Neural crest cell (in vitro differentiated cells): ENCODE measurements around the gene FZD4. TPM values are rescaled to one million over a fixed set of nuclear protein-coding genes. Genes with fewer than 3 reads are reported as not detected.
"Not testable (repeated sequence)": the region's sequence is repeated elsewhere in the genome, so short reads cannot be mapped to it uniquely, and the experiment has no call there.

Experiments used
- DNase-seq: peaks from one replicate; pipeline ENCODE4 v3.0.0; 2021; ENCODE audit warnings: low read depth, mixed read lengths, low spot score
- H3K27ac Mint-ChIP-seq: one replicate; pipeline ENCODE4 v1.8.0; 2021; ENCODE audit warnings: mild to moderate bottlenecking, mixed read lengths; ENCODE audit not compliant: unreplicated experiment
- H3K27me3 Mint-ChIP-seq: 2 replicates; pipeline ENCODE4 v1.8.0; 2021; ENCODE audit warnings: low read depth, mild to moderate bottlenecking, mixed read lengths
- H3K36me3 Mint-ChIP-seq: 2 replicates; pipeline ENCODE4 v1.8.0; 2021; ENCODE audit warnings: low read depth, mild to moderate bottlenecking, mixed read lengths
- H3K4me1 Mint-ChIP-seq: 2 replicates; pipeline ENCODE4 v1.8.0; 2021; ENCODE audit warnings: mixed read lengths
- H3K4me3 Mint-ChIP-seq: one replicate; pipeline ENCODE4 v1.8.0; 2021; ENCODE audit warnings: mild to moderate bottlenecking, mixed read lengths
- H3K9me3 Mint-ChIP-seq: 2 replicates; pipeline ENCODE4 v1.8.0; 2021; ENCODE audit warnings: mixed read lengths
- total RNA-seq: library from RNA; stranded (reverse); gene quantifications from 2 replicates; pipeline ENCODE4 v1.2.1, GENCODE V29; 2021
- TF ChIP-seq, protein P1 (sequence below): fragments of 200-600 bp; sonication (generic); conservative IDR thresholded peaks from 2 replicates; pipeline ENCODE4 v1.5.0; 2021; ENCODE audit warnings: antibody characterized with exemption, mild to moderate bottlenecking

FZD4 gene
- total RNA-seq, 1 donor from 2014 or later: 4.1 TPM

DNA sequence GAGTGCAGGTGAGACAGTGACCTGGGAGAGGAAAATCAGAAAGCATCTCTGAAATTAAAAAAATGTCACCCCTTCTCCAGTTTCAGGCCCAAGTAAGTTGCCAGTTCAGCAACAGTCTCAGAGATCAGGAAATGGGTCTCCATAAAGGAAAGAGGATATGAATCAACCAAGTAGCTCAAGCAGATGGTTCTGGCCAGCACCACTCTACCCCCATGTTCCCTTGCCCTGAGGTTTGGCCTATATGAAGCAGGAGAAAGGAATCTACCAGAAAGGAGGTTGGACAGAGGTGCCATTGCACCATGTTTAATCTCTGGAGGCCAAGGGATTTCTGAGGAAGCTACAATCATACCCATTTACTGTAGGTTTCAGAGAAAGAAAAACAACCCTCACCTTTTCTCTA, 7.7 kb downstream of the FZD4 start:
- no peak overlapping the region for H3K4me3 Mint-ChIP-seq
- no peak overlapping the region for H3K27ac Mint-ChIP-seq
- TF ChIP-seq, protein P1, sequence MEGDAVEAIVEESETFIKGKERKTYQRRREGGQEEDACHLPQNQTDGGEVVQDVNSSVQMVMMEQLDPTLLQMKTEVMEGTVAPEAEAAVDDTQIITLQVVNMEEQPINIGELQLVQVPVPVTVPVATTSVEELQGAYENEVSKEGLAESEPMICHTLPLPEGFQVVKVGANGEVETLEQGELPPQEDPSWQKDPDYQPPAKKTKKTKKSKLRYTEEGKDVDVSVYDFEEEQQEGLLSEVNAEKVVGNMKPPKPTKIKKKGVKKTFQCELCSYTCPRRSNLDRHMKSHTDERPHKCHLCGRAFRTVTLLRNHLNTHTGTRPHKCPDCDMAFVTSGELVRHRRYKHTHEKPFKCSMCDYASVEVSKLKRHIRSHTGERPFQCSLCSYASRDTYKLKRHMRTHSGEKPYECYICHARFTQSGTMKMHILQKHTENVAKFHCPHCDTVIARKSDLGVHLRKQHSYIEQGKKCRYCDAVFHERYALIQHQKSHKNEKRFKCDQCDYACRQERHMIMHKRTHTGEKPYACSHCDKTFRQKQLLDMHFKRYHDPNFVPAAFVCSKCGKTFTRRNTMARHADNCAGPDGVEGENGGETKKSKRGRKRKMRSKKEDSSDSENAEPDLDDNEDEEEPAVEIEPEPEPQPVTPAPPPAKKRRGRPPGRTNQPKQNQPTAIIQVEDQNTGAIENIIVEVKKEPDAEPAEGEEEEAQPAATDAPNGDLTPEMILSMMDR: no peak
- no peak for DNase-seq
- H3K36me3 Mint-ChIP-seq: peaks cover 14% of the 10 kb centered on the region
- H3K27me3 Mint-ChIP-seq: no peaks in the 10 kb centered on the region
- no peaks in the 10 kb centered on the region for H3K4me1 Mint-ChIP-seq
- H3K9me3 Mint-ChIP-seq: no peaks in the 10 kb centered on the region

- not testable (repeated sequence) for H3K27me3 Mint-ChIP-seq, H3K9me3 Mint-ChIP-seq, DNase-seq, H3K36me3 Mint-ChIP-seq, H3K27ac Mint-ChIP-seq, H3K4me3 Mint-ChIP-seq
- peaks cover 16% of the 10 kb centered on the region for H3K4me1 Mint-ChIP-seq
Observed at GRCh38 chr11:86943505-86943904, 11.7 kb downstream of the FZD4 start.

DNA sequence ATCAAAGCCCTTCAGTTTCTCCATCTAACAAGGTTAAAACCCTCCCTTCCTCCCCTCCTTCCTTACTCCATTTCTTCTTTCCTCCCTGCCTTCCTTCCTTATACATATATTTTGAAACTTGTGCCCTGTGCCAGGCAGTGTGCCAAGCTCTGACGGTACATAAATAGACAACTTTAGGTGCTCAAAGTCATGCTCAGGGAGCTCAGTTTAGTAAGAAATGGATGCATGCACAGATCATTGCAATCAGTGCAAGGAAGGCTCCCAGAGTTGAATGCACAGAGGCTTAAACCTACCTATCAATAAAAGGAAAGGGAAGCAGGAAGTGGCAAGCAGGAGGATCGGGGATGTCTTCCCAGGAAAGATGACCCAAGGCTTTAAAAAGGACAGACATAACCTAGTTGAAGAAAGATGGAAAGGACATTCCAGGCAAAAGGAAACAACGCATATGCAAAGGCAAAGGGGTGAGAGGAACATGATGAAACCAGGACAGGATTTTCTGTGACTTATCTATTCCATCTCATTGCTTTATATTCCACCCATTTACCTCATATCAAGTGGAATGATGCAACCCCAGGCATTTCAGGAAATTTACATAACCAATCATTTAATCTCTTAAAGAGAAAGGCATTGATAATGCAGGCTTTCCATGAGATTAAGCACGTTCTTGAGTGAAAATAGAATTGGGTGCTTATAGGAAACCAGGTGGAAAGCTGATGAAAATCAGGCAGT, 13.2 kb downstream of the FZD4 start:
- H3K27ac Mint-ChIP-seq: no peak overlapping the region
- DNase-seq: no peak
- H3K27me3 Mint-ChIP-seq: no peaks in the 10 kb centered on the region
- TF ChIP-seq, protein P1: no peak
- H3K9me3 Mint-ChIP-seq: no peaks in the 10 kb centered on the region
- peaks cover 7% of the 10 kb centered on the region for H3K36me3 Mint-ChIP-seq
- no peak overlapping the region for H3K4me3 Mint-ChIP-seq
- peaks cover 16% of the 10 kb centered on the region for H3K4me1 Mint-ChIP-seq

- DNase-seq: no peak
- H3K9me3 Mint-ChIP-seq: no peaks in the 10 kb centered on the region
- H3K27ac Mint-ChIP-seq: no peak overlapping the region
- H3K4me1 Mint-ChIP-seq: peaks cover 16% of the 10 kb centered on the region
- no peak overlapping the region for H3K4me3 Mint-ChIP-seq
- H3K27me3 Mint-ChIP-seq: no peaks in the 10 kb centered on the region
- TF ChIP-seq, protein P1: no peak
- peaks cover 2% of the 10 kb centered on the region for H3K36me3 Mint-ChIP-seq
Observed at GRCh38 chr11:86941077-86941870, 13.9 kb downstream of the FZD4 start.

DNA sequence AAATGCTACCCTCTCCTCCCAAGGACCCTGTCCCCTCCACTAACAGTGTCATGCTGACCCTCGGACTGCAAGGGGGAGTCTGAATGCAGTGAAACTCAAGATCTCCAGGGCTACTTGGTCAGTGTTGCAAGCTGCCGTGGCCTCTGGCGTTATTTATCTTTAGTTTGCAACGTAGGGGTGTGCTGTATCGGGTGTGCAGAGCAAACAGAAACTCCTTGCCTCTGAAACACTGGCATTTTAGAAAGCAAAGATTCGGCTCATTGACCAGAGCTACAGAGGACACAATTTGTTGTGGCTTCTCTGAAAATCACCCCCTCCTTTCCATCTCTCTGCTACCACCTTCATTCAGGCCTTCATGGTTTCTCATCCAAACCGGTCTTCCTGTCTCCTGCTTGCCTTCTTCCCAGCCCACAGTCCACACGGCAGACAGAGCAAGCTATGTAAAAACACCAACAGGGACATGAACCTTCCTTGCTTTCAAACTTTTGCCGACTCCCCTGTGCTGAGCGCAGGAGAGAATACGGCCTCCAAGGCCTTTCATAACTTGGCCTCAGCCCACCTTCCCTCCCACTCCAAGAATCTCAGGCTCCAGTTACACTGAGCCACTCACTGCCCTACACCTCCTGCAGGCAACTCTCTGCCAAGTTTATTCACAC, 14.9 kb downstream of the FZD4 start:
- H3K27ac Mint-ChIP-seq: peak overlapping the region; percentile 44
- DNase-seq: no peak
- no peaks in the 10 kb centered on the region for H3K9me3 Mint-ChIP-seq
- TF ChIP-seq, protein P1: no peak
- H3K36me3 Mint-ChIP-seq: no peaks in the 10 kb centered on the region
- no peaks in the 10 kb centered on the region for H3K27me3 Mint-ChIP-seq
- peaks cover 16% of the 10 kb centered on the region for H3K4me1 Mint-ChIP-seq
- no peak overlapping the region for H3K4me3 Mint-ChIP-seq
